Panc1 (cell line): ENCODE data around the gene POU2F1. TPM values are rescaled to one million over a fixed set of nuclear protein-coding genes. Genes with fewer than 3 reads are reported as not detected.

Source experiments
- ATAC-seq: fragments of 200-7000 bp; cut with Tn5 transposase; 2 replicates; pipeline ENCODE4 v1.9.1; 2020; ENCODE audit warnings: mild to moderate bottlenecking, moderate library complexity
- BruUV-seq: library from RNA; stranded (reverse); fragments of 400-500 nt; replicated peaks from 2 replicates; lab custom pipeline; 2021; lab: Mats Ljungman, UMichigan
- CTCF ChIA-PET: fragments of 300-600 bp; sonication (Branson Sonifier 250); formaldehyde crosslinking; loops from one replicate; lab custom pipeline; 2022; ENCODE audit warnings: antibody characterized with exemption; lab: Charles Lee
- POLR2A ChIA-PET: fragments of 300-600 bp; sonication (Branson Sonifier 250); formaldehyde crosslinking; loops from one replicate; lab custom pipeline; 2022; ENCODE audit warnings: antibody characterized with exemption; lab: Charles Lee
- DNase-seq: peaks from one replicate; pipeline ENCODE4 v3.0.0-alpha.2; 2010; ENCODE audit warnings: low read depth, low spot score
- H3K27ac ChIP-seq: 2 replicates; pipeline ENCODE4 v1.5.1; 2011; ENCODE audit warnings: mild to moderate bottlenecking, low read length, inconsistent platforms
- H3K27me3 ChIP-seq: fragments of 200-500 bp; sonication (Bioruptor generic); 2 replicates; pipeline ENCODE4 v1.6.0; 2014; ENCODE audit warnings: low read length, inconsistent platforms; ENCODE audit not compliant: control insufficient read depth, insufficient read depth
- H3K36me3 ChIP-seq: fragments of 200-500 bp; sonication (Bioruptor generic); 2 replicates; pipeline ENCODE4 v1.5.1; 2014; ENCODE audit warnings: inconsistent platforms, mild to moderate bottlenecking, low read length, moderate library complexity; ENCODE audit not compliant: control insufficient read depth, insufficient read depth
- H3K4me1 ChIP-seq: 2 replicates; pipeline ENCODE4 v1.5.1; 2011; ENCODE audit warnings: inconsistent platforms, mild to moderate bottlenecking, low read length, moderate library complexity; ENCODE audit not compliant: control insufficient read depth, insufficient read depth
- H3K4me3 ChIP-seq, 2 experiments: 2 replicates each; pipeline ENCODE4 v1.5.1; 2011 to 2012; ENCODE audit warnings: low read depth in 2 of 2, low read length in 2 of 2, mild to moderate bottlenecking in 2 of 2, inconsistent platforms in 1 of 2, moderate library complexity in 1 of 2
- H3K9me3 ChIP-seq: fragments of 200-500 bp; sonication (Bioruptor generic); 2 replicates; pipeline ENCODE4 v1.5.1; 2014; ENCODE audit warnings: low read depth, mild to moderate bottlenecking, inconsistent platforms, low read length, moderate library complexity; ENCODE audit not compliant: control insufficient read depth, insufficient read depth
- CTCF ChIP-seq: fragments of 450-650 bp; IDR thresholded peaks from 2 replicates; pipeline ENCODE4 v1.5.1; 2017; ENCODE audit warnings: mild to moderate bottlenecking
- POLR2AphosphoS5 ChIP-seq: IDR thresholded peaks from 2 replicates; pipeline ENCODE4 v1.6.1; 2012; ENCODE audit warnings: mild to moderate bottlenecking, low read depth, low read length, moderate library complexity
- REST ChIP-seq, 2 experiments: IDR thresholded peaks; 2 replicates each; pipeline ENCODE4 v1.6.1; 2011 to 2012; ENCODE audit warnings: low read depth in 2 of 2, control low read depth in 1 of 2, low read length in 1 of 2, mild to moderate bottlenecking in 1 of 2, moderate library complexity in 1 of 2; ENCODE audit not compliant: insufficient read depth in 1 of 2
- SIN3A ChIP-seq: IDR thresholded peaks from 2 replicates; pipeline ENCODE4 v1.6.1; 2012; ENCODE audit warnings: low read depth, mild to moderate bottlenecking, low read length, moderate library complexity, borderline replicate concordance; ENCODE audit not compliant: insufficient read depth
- TCF7L2 ChIP-seq: IDR thresholded peaks from 2 replicates; pipeline ENCODE4 v1.6.1; 2011; ENCODE audit warnings: mild to moderate bottlenecking, low read depth, low read length, inconsistent platforms
- in situ Hi-C: cut with HindIII; loops from 2 replicates; pipeline ENCODE4 v1.10.0; 2016; ENCODE audit warnings: low sequenced_read_pairs, low pct_unique_long_range_greater_than_20kb
- intact Hi-C: fragments of 100-400 bp; cut with micrococcal nuclease; formaldehyde crosslinking; loops from one replicate; pipeline ENCODE4 v1.10.0; 2022; ENCODE audit not compliant: unreplicated experiment
- total RNA-seq: library from RNA; stranded (reverse); gene quantifications from one replicate; pipeline ENCODE4 v1.2.1, GENCODE V29; 2021; ENCODE audit not compliant: unreplicated experiment

POU2F1 gene
- total RNA-seq, 1 experiment from 2014 or later: 17.1 TPM

GRCh38 chr1:167373398-167373797 lies 152.7 kb downstream of the POU2F1 start:
- Histone ChIP-seq H3K4me3 (no peak overlapping the region), H3K36me3 (no peaks in the 10 kb centered on the region; the same call in 1 of the 2 replicates), H3K4me1 (no peaks in the 10 kb centered on the region), H3K27me3 (no peaks in the 10 kb centered on the region), H3K9me3 (no peaks in the 10 kb centered on the region), H3K27ac (no peak overlapping the region)
- in situ Hi-C loops: no loop called here
- no peak for TF ChIP-seq SIN3A
- TF ChIP-seq CTCF: no peak
- no peak for TF ChIP-seq POLR2AphosphoS5
- TF ChIP-seq TCF7L2: no peak
- TF ChIP-seq REST (IDR thresholded peaks at IDR 0.05; ENCODE audit: insufficient read depth in 1 of 2, low read depth in 2 of 2, low read length in 1 of 2): no peak
- ChIA-PET POLR2A (interaction anchor here (0.6 to 0.7 kb wide), 2 partner anchors 11 to 116 kb away, joined by 5 to 14 read pairs; no protein-coding TSS in a partner anchor), CTCF (no interaction called here)
- DNase-seq (no peak), ATAC-seq (no peak)
- intact Hi-C loops: no loop called here
- BruUV-seq: no TSS peak

GRCh38 chr1:167373986-167374385 lies 153.3 kb downstream of the POU2F1 start:
- ATAC-seq (no peak), DNase-seq (no peak)
- in situ Hi-C loops (no loop called here), intact Hi-C loops (no loop called here)
- ChIA-PET CTCF (no interaction called here), POLR2A (interaction anchor here (0.6 to 0.7 kb wide), 2 partner anchors 9 to 10 kb away, joined by 5 to 14 read pairs; no protein-coding TSS in a partner anchor)
- no TSS peak for BruUV-seq
- Histone ChIP-seq H3K9me3 (no peaks in the 10 kb centered on the region), H3K4me1 (no peaks in the 10 kb centered on the region), H3K27ac (no peak overlapping the region), H3K36me3 (no peaks in the 10 kb centered on the region; the same call in 1 of the 2 replicates), H3K4me3 (no peak overlapping the region), H3K27me3 (no peaks in the 10 kb centered on the region)
- TF ChIP-seq SIN3A (no peak), CTCF (no peak), TCF7L2 (no peak), POLR2AphosphoS5 (no peak)
